ENCODE data around the gene ADGRG6.
"Not testable (repeated sequence)": the region's sequence is repeated elsewhere in the genome, so short reads cannot be mapped to it uniquely, and the experiment has no call there.

ADGRG6 gene

DNA sequence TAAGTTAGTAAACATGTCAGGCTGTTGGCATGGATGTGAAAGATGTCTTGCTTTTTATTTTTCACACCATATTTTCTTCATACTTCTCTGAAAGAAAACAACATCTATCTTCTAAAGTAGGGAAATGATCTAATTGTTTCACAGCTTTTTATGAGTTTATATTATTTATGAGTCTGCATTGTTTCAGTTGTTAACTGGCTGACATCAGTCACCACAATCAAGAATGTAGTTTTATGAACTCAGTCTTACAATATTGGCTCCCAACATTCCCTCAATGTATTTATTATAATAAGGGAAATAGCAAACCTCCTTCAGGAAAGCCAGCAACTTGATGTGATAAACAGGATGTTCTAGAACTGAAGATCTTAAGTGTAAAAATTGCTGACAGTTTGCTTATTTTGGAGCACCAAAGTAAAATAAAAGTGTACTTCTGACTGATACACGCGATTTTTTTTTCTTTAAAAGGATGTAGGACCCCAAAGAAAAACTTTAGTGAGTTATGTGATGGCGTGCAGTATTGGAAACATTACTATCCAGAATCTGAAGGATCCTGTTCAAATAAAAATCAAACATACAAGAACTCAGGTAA lies 106.0 kb downstream of the ADGRG6 start:
- DNase-seq (ENCODE audit: low spot score) (no peak), FAIRE-seq (no peak)

- FAIRE-seq, result no peak
- no peak for DNase-seq (ENCODE audit: low spot score)
Measured at GRCh38 chr6:142408409-142408808, 106.6 kb downstream of the ADGRG6 start.

- DNase-seq (ENCODE audit: low spot score) (no peak), FAIRE-seq (no peak)
Measured at GRCh38 chr6:142409794-142410193, 108.0 kb downstream of the ADGRG6 start.

DNA sequence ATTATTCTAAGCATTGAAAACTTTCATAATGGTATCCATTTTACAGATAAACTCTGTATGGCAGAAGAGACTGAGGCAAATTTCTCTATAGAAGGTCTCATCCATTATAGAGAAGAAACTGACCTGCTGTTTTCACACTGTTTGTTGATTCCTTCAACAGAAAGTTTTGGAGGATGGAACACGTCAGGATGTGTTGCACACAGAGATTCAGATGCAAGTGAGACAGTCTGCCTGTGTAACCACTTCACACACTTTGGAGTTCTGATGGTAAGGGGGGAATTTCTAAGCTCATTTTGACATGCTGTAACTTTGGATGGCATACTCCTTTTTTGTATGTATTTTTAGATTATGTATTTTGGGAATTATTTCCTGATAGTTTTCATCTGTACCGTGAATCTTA lies 109.3 kb downstream of the ADGRG6 start:
- no peak for DNase-seq (ENCODE audit: low spot score)
- no peak for FAIRE-seq

DNA sequence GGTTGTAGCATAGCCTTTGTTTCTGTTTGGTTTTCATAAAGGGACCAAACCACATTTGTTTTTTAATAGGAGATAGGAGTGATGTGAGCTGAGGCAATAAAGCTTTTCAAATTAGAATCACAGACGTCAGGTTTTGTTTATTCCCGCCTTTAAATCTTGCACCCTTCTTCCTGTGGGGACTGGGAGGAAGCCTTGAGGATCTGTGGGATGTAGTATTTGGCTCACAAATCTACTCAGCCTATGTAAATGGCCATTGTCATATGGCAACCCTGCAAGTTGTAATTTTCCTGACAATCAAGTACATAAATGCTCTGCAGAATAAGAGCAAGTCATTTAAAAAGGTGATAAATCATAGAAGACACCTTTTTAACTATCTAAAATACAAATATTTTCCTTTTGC lies 110.4 kb downstream of the ADGRG6 start:
- DNase-seq (ENCODE audit: low spot score) (no peak), FAIRE-seq (no peak)

DNA sequence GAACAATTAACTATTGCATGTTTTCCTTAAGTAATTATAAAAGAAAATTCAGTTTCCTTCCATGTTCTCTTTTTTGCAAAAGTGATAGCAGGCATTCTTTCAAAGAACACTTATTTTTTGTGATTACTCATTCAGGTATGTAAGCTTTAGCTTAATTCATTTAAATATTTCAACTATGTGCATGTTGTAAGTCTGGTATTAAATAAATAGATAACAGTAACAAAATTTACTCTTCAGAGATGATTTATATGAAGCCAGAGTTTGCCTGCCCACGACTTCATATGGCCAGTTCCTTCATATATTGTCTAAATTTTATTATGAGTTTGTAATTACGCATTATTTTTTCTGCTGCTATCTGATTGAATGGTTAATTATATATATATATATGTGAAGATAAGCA lies 110.9 kb downstream of the ADGRG6 start:
- DNase-seq (ENCODE audit: low spot score) (peak; percentile 6), FAIRE-seq (no peak)

DNA sequence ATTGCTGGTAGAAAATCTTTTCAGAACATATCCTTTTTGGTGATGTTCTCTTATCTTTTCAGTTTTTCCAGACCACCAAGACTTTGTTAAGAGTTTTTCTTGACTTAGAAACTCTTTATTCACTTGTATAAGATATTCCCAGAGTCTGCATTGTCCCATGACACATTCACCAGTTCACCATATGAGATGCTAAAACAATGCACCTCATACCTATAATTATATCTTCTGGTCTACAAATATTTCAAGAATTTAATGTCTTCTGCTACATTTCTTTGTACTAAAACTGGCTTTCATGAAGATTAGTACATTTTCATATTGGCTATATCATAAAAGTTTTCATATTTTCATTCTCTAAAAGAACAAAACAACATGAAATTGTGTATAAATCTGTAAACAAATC lies 111.3 kb downstream of the ADGRG6 start:
- no peak for FAIRE-seq
- DNase-seq (ENCODE audit: low spot score), result peak; percentile 89

- DNase-seq (ENCODE audit: low spot score) (no peak), FAIRE-seq (no peak)
Measured at GRCh38 chr6:142414462-142415250, 112.8 kb downstream of the ADGRG6 start.

DNA sequence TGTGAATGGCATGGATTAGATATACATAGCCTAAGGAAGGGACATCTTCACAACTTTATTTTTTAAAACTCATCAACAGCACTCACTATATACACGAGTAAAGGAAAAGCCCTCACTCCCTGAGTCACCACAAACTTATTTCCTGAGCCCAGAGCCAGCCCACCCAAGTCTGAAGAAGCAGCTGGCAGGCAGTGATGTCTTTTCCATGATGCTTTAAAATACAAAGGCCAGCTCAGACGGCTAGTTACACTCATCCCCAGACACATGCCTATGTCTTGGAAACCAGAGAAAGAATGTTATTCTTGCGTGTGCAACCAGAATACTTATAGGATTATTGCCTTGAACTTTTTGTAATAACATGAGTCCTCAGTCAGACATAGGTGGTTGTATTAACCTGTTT lies 114.4 kb downstream of the ADGRG6 start:
- FAIRE-seq, result peak; percentile 85
- DNase-seq (ENCODE audit: low spot score), result peak; percentile 88

DNA sequence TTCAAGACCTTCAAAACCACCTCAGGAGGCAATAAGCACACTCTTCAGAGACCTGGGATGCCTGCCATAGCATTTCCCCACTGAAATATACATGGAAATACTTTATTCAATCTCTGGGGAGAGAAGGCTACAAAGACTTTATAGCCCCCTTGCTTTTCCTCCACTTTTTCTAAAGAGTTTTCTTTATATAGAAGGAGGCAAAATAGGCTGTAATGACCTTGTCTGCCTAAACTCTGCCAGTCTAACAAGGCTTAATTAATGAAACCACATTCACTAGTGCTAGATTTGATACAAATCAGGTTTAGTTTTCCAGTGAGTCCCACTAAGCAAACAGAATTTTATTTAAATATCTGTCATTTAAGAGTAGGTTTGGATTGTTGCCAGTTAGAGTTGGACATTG lies 114.9 kb downstream of the ADGRG6 start:
- no peak for DNase-seq (ENCODE audit: low spot score)

GRCh38 chr6:142417331-142417750 lies 115.5 kb downstream of the ADGRG6 start:
- DNase-seq (ENCODE audit: low spot score), result no peak
- FAIRE-seq, result no peak

More for the DNA sequence above, 114.9 kb downstream of the ADGRG6 start:
- FAIRE-seq, result no peak

GRCh38 chr6:142419071-142419470 lies 117.3 kb downstream of the ADGRG6 start:
- no peak for FAIRE-seq
- DNase-seq (ENCODE audit: low spot score), result no peak

DNA sequence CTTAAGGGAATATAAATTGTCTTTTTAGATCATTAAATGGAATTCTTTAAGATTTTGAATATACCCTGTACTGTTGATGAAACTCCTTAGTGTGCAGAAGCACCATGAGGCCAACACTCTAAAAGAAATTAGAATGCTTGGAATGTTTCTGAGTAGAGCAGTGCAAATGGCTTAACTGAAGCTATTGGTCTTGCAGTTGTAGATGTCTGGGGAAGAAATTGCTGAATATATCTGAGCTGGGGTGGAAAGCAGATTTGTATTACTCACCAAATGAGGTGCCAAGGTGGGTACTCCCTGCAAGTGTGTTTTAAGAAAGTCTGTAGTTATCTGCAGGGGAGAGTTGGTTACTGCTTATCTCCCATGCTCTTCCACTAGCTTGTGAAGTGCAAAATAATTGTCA lies 119.0 kb downstream of the ADGRG6 start:
- DNase-seq (ENCODE audit: low spot score) (no peak), FAIRE-seq (no peak)

DNA sequence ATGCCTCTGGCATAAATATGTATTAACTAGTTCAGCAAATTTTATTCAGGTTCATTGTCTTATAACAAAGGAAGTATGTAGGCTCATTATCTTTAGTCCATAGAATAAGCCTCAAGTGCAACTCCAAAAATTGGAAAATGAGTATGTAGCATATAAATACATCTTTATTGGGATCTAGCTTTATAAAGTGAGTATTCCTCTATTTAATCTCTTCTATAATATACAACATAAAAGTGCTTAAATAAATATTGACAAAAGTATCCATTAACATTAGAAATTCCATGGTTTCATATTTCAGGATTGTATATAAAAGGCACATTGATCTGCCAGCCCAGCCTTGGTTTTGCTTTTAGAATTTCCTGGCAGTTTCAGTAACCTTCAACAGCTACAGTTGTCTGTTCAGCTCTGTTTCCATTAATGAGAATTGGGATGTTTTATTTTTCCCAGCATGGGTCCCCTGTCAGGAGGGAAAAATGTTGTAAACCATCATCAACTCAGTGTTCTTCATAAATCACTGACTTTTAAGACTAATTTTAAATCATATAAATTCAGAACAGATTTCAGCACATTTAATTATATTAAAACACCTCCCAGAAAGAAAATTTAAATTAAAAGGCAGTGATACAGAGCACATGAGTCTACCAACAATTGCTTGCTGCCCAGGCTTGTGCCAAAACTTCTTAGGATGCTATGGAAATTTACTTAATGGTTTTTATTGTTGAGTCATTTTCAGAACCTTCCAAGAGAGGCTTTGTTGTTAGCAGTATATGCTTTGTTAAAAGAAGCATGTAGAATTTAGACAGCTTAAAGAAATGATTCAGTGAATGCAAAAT lies 119.7 kb downstream of the ADGRG6 start:
- no peak for DNase-seq (ENCODE audit: low spot score)

GRCh38 chr6:142426444-142427132 lies 124.8 kb downstream of the ADGRG6 start:
- FAIRE-seq, result not testable (repeated sequence)

More for the DNA sequence above, 119.7 kb downstream of the ADGRG6 start:
- FAIRE-seq, result no peak

DNA sequence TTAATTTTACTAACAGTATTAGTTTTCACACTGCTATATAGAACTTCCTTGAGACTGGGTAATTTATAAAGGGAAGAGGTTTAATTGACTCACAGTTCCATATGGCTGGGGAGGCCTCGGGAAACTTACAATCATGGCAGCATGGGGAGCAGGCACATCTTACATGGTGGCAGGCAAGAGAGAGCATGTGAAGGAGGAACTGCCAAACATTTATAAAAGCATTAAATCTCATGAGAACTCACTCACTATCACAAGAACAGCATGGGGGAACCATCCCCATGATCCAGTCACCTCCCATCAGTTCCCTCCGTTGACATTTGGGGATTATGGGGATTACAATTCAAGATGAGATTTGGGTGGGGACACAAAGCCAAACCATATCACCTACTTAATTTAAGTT lies 126.7 kb downstream of the ADGRG6 start:
- FAIRE-seq; DNase-seq (ENCODE audit: low spot score): not testable (repeated sequence)

More at GRCh38 chr6:142426444-142427132, 124.8 kb downstream of the ADGRG6 start:
- not testable (repeated sequence) for DNase-seq (ENCODE audit: low spot score)

- FAIRE-seq (no peak), DNase-seq (ENCODE audit: low spot score) (peak; percentile 20)
Measured at GRCh38 chr6:142429195-142429594, 127.4 kb downstream of the ADGRG6 start.

- FAIRE-seq (no peak), DNase-seq (ENCODE audit: low spot score) (no peak)
Measured at GRCh38 chr6:142433419-142433818, 131.6 kb downstream of the ADGRG6 start.

GRCh38 chr6:142438898-142439297 lies 137.1 kb downstream of the ADGRG6 start:
- DNase-seq (ENCODE audit: low spot score) (no peak), FAIRE-seq (no peak)

DNA sequence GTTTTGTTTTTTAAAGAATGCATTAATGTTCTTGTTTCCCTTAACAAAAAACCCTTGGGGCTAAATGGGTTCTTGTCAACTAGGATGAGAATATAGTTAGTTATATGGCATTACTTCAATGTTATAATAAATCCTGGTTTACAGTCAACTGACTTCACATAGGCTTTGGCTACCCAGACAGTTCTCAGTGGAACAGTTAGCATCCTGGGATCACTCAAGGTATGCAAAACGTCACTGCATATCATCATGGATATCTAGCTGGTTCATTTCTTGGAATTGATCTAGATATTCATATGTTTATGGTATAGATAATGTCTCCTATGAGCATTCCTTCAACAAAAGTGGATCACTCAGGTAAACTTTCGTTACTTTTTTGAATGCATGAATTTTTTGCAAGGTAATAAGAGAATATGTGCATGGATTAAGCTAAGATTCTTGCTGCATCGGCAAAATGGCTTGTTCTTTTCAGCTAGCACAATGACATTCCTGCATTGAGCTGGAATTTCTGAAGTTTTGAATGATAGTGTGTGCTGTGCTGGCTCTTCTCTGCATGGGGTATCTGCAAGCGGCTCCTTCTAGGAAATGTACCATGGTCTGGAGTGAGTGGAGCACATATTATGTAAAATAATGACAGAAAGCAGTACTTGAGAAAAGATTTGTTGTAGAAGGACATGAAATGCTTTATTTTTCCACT lies 138.9 kb downstream of the ADGRG6 start:
- DNase-seq (ENCODE audit: low spot score), result no peak
- no peak for FAIRE-seq

DNA sequence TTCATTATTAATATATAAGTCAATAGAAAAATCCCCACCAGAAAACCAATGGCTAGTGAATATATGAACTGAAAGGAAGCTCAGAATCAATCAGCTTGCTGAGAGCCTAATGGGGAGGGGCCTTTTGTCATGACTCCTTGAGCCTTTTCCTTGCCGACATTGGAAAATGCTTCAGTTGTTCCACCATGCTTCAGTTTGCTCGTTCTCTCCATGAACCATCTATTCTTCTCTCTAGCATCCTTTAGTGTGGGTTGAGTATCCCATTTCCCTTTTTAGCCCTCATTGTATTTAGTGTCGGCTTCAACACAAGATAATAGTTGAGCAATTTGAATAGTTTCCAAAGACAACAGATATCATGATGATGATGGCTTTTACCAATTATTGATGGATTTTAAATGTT lies 139.9 kb downstream of the ADGRG6 start:
- FAIRE-seq (no peak), DNase-seq (ENCODE audit: low spot score) (no peak)

Data from RCC 7860 (cell line).